ENCODE results near the gene YIPF4. TPM values are rescaled to one million over a fixed set of nuclear protein-coding genes. Genes with fewer than 3 reads are reported as not detected.

The YIPF4 gene
- polyA plus RNA-seq, 1 of the 3 experiments (the other 2 are of a cell fraction) = 3.5 TPM

DNA sequence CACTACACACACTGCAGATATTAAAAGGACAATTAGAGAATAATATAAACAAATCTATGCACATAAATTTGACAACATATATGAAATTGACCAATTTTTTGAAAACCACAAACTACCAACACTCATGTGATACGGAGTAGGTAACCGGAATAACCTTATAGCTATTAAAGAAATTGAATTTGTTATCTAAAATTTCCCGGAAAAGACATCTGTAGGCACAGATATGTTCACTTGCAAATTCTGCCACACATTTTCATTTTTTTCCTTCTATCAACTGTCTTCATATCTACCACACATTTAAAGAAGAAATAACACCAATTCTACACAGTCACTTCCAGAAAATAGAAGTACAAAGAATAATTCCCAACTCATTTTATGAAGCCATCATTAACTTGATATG, 35.4 kb upstream of the YIPF4 start (continued):
- no peak for TF ChIP-seq CHD2 (IDR thresholded peaks at IDR 0.05; ENCODE audit: low read length, partially characterized antibody)

DNA sequence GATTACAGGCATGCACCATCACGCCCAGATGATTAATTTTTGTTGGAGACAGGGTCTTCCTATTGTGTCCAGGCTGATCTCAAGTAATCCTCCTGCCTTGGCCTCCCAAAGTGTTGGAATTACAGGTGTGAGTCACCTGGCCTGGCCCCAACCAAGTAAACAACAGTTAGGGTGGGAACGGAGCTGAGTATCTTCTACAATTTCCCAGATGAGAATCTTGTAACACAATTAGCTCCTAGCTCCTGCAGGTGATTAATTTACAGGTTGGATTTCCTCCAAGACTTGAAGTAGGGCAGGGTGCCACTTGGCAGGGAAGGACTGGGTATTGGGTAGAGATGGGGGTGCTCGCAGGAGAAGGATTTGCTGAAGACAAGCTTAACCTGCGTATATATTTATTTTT, 30.8 kb upstream of the YIPF4 start:
- Histone ChIP-seq H3K27ac (ENCODE audit: low read depth in 2 of 2, low read length in 1 of 2) (no peak overlapping the region), H2AFZ (ENCODE audit: low read depth) (no peak overlapping the region), H3K9me2 (no peaks in the 10 kb centered on the region), H3K36me3 (replicated peaks in 1 of 2; ENCODE audit: control insufficient read depth in 1 of 2, insufficient read depth in 2 of 2, low read length in 1 of 2) (no peaks in the 10 kb centered on the region), H3F3A (replicated peaks; ENCODE audit: insufficient read depth) (peaks cover 2% of the 10 kb centered on the region), H3K27me3 (ENCODE audit: insufficient read depth) (no peaks in the 10 kb centered on the region), H3K9ac (no peak overlapping the region), H3K9me3 (no peaks in the 10 kb centered on the region), H3K4me3 (ENCODE audit: low read depth in 2 of 2, low read length in 1 of 2) (no peak overlapping the region), H4K20me1 (ENCODE audit: insufficient read depth) (no peaks in the 10 kb centered on the region), H3K79me2 (ENCODE audit: insufficient read depth) (no peaks in the 10 kb centered on the region), H3K4me2 (no peak overlapping the region), H3K4me1 (ENCODE audit: control insufficient read depth in 1 of 2, insufficient read depth in 2 of 2, low read depth in 1 of 2, low read length in 1 of 2) (no peaks in the 10 kb centered on the region)
- DNase-seq = no peak
- TF ChIP-seq, protein P1, sequence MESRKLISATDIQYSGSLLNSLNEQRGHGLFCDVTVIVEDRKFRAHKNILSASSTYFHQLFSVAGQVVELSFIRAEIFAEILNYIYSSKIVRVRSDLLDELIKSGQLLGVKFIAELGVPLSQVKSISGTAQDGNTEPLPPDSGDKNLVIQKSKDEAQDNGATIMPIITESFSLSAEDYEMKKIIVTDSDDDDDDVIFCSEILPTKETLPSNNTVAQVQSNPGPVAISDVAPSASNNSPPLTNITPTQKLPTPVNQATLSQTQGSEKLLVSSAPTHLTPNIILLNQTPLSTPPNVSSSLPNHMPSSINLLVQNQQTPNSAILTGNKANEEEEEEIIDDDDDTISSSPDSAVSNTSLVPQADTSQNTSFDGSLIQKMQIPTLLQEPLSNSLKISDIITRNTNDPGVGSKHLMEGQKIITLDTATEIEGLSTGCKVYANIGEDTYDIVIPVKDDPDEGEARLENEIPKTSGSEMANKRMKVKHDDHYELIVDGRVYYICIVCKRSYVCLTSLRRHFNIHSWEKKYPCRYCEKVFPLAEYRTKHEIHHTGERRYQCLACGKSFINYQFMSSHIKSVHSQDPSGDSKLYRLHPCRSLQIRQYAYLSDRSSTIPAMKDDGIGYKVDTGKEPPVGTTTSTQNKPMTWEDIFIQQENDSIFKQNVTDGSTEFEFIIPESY (IDR thresholded peaks at IDR 0.05; ENCODE audit: borderline replicate concordance, low read depth) = no peak
- TF ChIP-seq RXRA (IDR thresholded peaks at IDR 0.05; ENCODE audit: borderline replicate concordance, low read depth) = no peak
- no peak for TF ChIP-seq EZH2phosphoT487 (IDR thresholded peaks at IDR 0.05; ENCODE audit: borderline replicate concordance, low read depth)
- TF ChIP-seq, protein P2, sequence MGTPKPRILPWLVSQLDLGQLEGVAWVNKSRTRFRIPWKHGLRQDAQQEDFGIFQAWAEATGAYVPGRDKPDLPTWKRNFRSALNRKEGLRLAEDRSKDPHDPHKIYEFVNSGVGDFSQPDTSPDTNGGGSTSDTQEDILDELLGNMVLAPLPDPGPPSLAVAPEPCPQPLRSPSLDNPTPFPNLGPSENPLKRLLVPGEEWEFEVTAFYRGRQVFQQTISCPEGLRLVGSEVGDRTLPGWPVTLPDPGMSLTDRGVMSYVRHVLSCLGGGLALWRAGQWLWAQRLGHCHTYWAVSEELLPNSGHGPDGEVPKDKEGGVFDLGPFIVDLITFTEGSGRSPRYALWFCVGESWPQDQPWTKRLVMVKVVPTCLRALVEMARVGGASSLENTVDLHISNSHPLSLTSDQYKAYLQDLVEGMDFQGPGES (IDR thresholded peaks at IDR 0.05; ENCODE audit: low read depth, low read length) = no peak
- POLR2A ChIA-PET = no interaction called here
- 80% methylated on average over 4 of the region's 4 CpGs for WGBS (ENCODE audit: low lambda C conversion rate)
- CTCF ChIA-PET = no interaction called here

DNA sequence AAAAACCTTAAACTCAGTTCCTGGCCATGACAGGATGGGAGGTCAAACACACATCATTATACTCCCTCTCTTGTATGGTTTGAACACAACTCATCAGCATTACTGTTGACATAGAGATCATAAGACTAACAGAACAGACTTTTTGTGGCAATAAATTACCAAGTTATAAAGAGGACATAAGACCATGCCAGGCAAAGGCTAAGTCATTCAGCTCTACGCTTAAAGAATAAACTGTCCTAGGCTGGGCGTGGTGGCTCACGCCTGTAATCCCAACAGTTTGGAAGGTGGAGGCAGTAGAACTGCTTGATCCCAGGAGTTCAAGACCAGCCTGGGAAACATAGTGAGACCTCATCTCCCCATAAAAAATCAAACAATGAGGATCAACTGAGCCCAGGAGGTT, 29.4 kb upstream of the YIPF4 start:
- WGBS (ENCODE audit: low lambda C conversion rate) = 88% methylated on average over 3 of the region's 3 CpGs
- Histone ChIP-seq H4K20me1 (ENCODE audit: insufficient read depth) (no peaks in the 10 kb centered on the region), H3K4me1 (ENCODE audit: control insufficient read depth in 1 of 2, insufficient read depth in 2 of 2, low read depth in 1 of 2, low read length in 1 of 2) (no peaks in the 10 kb centered on the region), H3K9me2 (no peaks in the 10 kb centered on the region), H3K4me2 (no peak overlapping the region), H3F3A (replicated peaks; ENCODE audit: insufficient read depth) (peaks cover 2% of the 10 kb centered on the region), H2AFZ (ENCODE audit: low read depth) (no peak overlapping the region), H3K36me3 (replicated peaks in 1 of 2; ENCODE audit: control insufficient read depth in 1 of 2, insufficient read depth in 2 of 2, low read length in 1 of 2) (no peaks in the 10 kb centered on the region), H3K4me3 (ENCODE audit: low read depth in 2 of 2, low read length in 1 of 2) (no peak overlapping the region), H3K27ac (ENCODE audit: low read depth in 2 of 2, low read length in 1 of 2) (no peak overlapping the region), H3K27me3 (ENCODE audit: insufficient read depth) (no peaks in the 10 kb centered on the region), H3K9me3 (no peaks in the 10 kb centered on the region), H3K79me2 (ENCODE audit: insufficient read depth) (no peaks in the 10 kb centered on the region), H3K9ac (no peak overlapping the region)
- ChIA-PET POLR2A (no interaction called here), CTCF (interaction anchor here (0.7 to 1.0 kb wide), 3 partner anchors 9 to 1146 kb away, joined by 3 read pairs; no protein-coding TSS in a partner anchor)
- no peak for DNase-seq
- TF ChIP-seq GATA2 (CRISPR knock-in tag; IDR thresholded peaks at IDR 0.05) (no peak), ELF1 (IDR thresholded peaks at IDR 0.05) (no peak), SIN3A (IDR thresholded peaks at IDR 0.05; ENCODE audit: borderline replicate concordance, low read depth, low read length) (no peak), NFIC (IDR thresholded peaks at IDR 0.05; ENCODE audit: borderline replicate concordance) (no peak), FOXJ3 (CRISPR knock-in tag; IDR thresholded peaks at IDR 0.05) (no peak), JUND (IDR thresholded peaks at IDR 0.05) (no peak), EZH2phosphoT487 (IDR thresholded peaks at IDR 0.05; ENCODE audit: borderline replicate concordance, low read depth) (no peak), TEAD4 (IDR thresholded peaks at IDR 0.05; ENCODE audit: borderline replicate concordance, insufficient read depth) (no peak), EP300 (IDR thresholded peaks at IDR 0.05; ENCODE audit: borderline replicate concordance in 1 of 2, low read depth in 1 of 2, low read length in 1 of 2) (no peak)
- TF ChIP-seq, protein P2 (IDR thresholded peaks at IDR 0.05; ENCODE audit: low read depth, low read length) = no peak
- TF ChIP-seq, protein P3, sequence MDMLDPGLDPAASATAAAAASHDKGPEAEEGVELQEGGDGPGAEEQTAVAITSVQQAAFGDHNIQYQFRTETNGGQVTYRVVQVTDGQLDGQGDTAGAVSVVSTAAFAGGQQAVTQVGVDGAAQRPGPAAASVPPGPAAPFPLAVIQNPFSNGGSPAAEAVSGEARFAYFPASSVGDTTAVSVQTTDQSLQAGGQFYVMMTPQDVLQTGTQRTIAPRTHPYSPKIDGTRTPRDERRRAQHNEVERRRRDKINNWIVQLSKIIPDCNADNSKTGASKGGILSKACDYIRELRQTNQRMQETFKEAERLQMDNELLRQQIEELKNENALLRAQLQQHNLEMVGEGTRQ (IDR thresholded peaks at IDR 0.05; ENCODE audit: borderline replicate concordance, low read depth, low read length) = no peak
- TF ChIP-seq, protein P1 (IDR thresholded peaks at IDR 0.05; ENCODE audit: borderline replicate concordance, low read depth) = no peak
- TF ChIP-seq, protein P4, sequence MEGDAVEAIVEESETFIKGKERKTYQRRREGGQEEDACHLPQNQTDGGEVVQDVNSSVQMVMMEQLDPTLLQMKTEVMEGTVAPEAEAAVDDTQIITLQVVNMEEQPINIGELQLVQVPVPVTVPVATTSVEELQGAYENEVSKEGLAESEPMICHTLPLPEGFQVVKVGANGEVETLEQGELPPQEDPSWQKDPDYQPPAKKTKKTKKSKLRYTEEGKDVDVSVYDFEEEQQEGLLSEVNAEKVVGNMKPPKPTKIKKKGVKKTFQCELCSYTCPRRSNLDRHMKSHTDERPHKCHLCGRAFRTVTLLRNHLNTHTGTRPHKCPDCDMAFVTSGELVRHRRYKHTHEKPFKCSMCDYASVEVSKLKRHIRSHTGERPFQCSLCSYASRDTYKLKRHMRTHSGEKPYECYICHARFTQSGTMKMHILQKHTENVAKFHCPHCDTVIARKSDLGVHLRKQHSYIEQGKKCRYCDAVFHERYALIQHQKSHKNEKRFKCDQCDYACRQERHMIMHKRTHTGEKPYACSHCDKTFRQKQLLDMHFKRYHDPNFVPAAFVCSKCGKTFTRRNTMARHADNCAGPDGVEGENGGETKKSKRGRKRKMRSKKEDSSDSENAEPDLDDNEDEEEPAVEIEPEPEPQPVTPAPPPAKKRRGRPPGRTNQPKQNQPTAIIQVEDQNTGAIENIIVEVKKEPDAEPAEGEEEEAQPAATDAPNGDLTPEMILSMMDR (IDR thresholded peaks at IDR 0.05) = no peak

All from SK-N-SH (cell line).